Keratinocyte (primary cell): ENCODE results near the gene NAALADL2. TPM values are rescaled to one million over a fixed set of nuclear protein-coding genes. Genes with fewer than 3 reads are reported as not detected.

ENCODE experiments used
- DNase-seq: peaks from one replicate; pipeline ENCODE4 v3.0.0-alpha.2; 2011; ENCODE audit warnings: low read depth, missing footprints, low spot score
- FAIRE-seq: peaks from 2 replicates; lab custom pipeline; 2011; peaks lifted over from hg19 to GRCh38; lab: Jason Lieb, UNC
- H2AFZ ChIP-seq: 2 replicates; pipeline ENCODE4 v1.6.0; 2012; ENCODE audit warnings: low read length, control low read depth, inconsistent platforms; ENCODE audit not compliant: control insufficient read depth
- H3K27ac ChIP-seq: 2 replicates; pipeline ENCODE4 v1.5.1; 2011; ENCODE audit warnings: low read length; ENCODE audit not compliant: control insufficient read depth, insufficient read depth
- H3K27me3 ChIP-seq: 3 replicates; pipeline ENCODE4 v1.6.0; 2011; ENCODE audit warnings: low read length; ENCODE audit not compliant: control insufficient read depth, insufficient read depth; ENCODE audit errors: extremely low read depth
- H3K36me3 ChIP-seq, 2 experiments: 2 replicates in 1 of 2; 3 replicates in 1 of 2; pipeline ENCODE4 v1.5.1; 2011; ENCODE audit warnings: low read length in 2 of 2, mild to moderate bottlenecking in 1 of 2; ENCODE audit not compliant: control insufficient read depth in 2 of 2, insufficient read depth in 2 of 2; ENCODE audit errors: extremely low read depth in 1 of 2
- H3K4me1 ChIP-seq: 3 replicates; pipeline ENCODE4 v1.5.1; 2011; ENCODE audit warnings: low read length; ENCODE audit not compliant: control insufficient read depth, insufficient read depth; ENCODE audit errors: extremely low read depth
- H3K4me2 ChIP-seq: 3 replicates; pipeline ENCODE4 v1.6.0; 2011; ENCODE audit warnings: low read depth, low read length; ENCODE audit not compliant: control insufficient read depth, insufficient read depth; ENCODE audit errors: extremely low read depth
- H3K4me3 ChIP-seq, 3 experiments: fragments of 200-600 bp in 1 of 3; sonication (generic) in 1 of 3; 2 replicates in 2 of 3; 3 replicates in 1 of 3; pipeline ENCODE4 v1.5.1; 2011 to 2016; ENCODE audit warnings: low read length in 3 of 3, mild to moderate bottlenecking in 3 of 3, control low read depth in 2 of 3, inconsistent platforms in 1 of 3, low read depth in 1 of 3, mixed read lengths in 1 of 3, mixed run types in 1 of 3, moderate library complexity in 1 of 3; ENCODE audit not compliant: control insufficient read depth in 2 of 3, insufficient read depth in 2 of 3; ENCODE audit errors: extremely low read depth in 1 of 3
- H3K79me2 ChIP-seq: 2 replicates; pipeline ENCODE4 v1.6.0; 2012; ENCODE audit warnings: low read length; ENCODE audit not compliant: control insufficient read depth, insufficient read depth
- H3K9ac ChIP-seq: 3 replicates; pipeline ENCODE4 v1.6.0; 2011; ENCODE audit warnings: low read length; ENCODE audit not compliant: control insufficient read depth, insufficient read depth; ENCODE audit errors: extremely low read depth
- H3K9me1 ChIP-seq: 3 replicates; pipeline ENCODE4 v1.6.0; 2011; ENCODE audit warnings: low read length; ENCODE audit not compliant: control insufficient read depth, insufficient read depth; ENCODE audit errors: extremely low read depth
- H3K9me3 ChIP-seq: 2 replicates; pipeline ENCODE4 v1.5.1; 2012; ENCODE audit warnings: low read depth, low read length; ENCODE audit not compliant: control insufficient read depth
- H4K20me1 ChIP-seq: 3 replicates; pipeline ENCODE4 v1.6.0; 2011; ENCODE audit warnings: low read length; ENCODE audit not compliant: control insufficient read depth, insufficient read depth; ENCODE audit errors: extremely low read depth
- EZH2 ChIP-seq: IDR thresholded peaks from one replicate; pipeline ENCODE4 v1.6.1; 2012; ENCODE audit warnings: inconsistent platforms, mild to moderate bottlenecking, low read length, moderate library complexity
- dilution Hi-C: fragments of 300-500 bp; cut with MboI; formaldehyde crosslinking; loops from one replicate; pipeline ENCODE4 v1.7.0; 2020; ENCODE audit warnings: low sequenced_read_pairs; ENCODE audit not compliant: extremely low pct_ligation_motif_present
- polyA plus RNA-seq, 5 experiments: library from polyadenylated mRNA; depleted of rRNA in 3 of 5; stranded (reverse) in 3 of 5; stranded (forward) in 1 of 5; unstranded in 1 of 5; fragments of >200 nt; gene quantifications; 1 replicate in 1 of 5; 2 replicates in 3 of 5; 3 replicates in 1 of 5; pipeline versions ENCODE4 v1.2.1 to v1.2.3, GENCODE V29; 2011 to 2012; ENCODE audit warnings: missing spikeins in 2 of 5, low read depth in 1 of 5, low replicate concordance in 1 of 5
- TF ChIP-seq, protein P1 (sequence below), 3 experiments: IDR thresholded peaks in 1 of 3; conservative IDR thresholded peaks in 1 of 3; optimal IDR thresholded peaks in 1 of 3; 2 replicates in 2 of 3; 3 replicates in 1 of 3; pipeline versions ENCODE3 to v1.5.1; 2011; ENCODE audit warnings: low read length in 3 of 3, mild to moderate bottlenecking in 3 of 3, moderate library complexity in 2 of 3, control low read depth in 1 of 3, inconsistent platforms in 1 of 3; ENCODE audit not compliant: insufficient read depth in 2 of 3; ENCODE audit errors: extremely low read depth in 1 of 3

NAALADL2 gene
- polyA plus RNA-seq, 1 donor (not counting 4 experiments of a cell fraction or from before 2014, with no cell fraction given): 0.75 TPM

- no peaks in the 10 kb centered on the region for H3K27me3 ChIP-seq
- dilution Hi-C loops: no loop called here
- no peak overlapping the region for H2AFZ ChIP-seq
- H3K36me3 ChIP-seq: no peaks in the 10 kb centered on the region
- DNase-seq (no peak), FAIRE-seq (no peak)
- no peaks in the 10 kb centered on the region for H3K4me1 ChIP-seq
- H3K4me2 ChIP-seq: no peak overlapping the region
- H3K9me1 ChIP-seq: no peaks in the 10 kb centered on the region
- no peaks in the 10 kb centered on the region for H4K20me1 ChIP-seq
- no peak overlapping the region for H3K4me3 ChIP-seq
- no peak overlapping the region for H3K27ac ChIP-seq
- TF ChIP-seq, protein P1, sequence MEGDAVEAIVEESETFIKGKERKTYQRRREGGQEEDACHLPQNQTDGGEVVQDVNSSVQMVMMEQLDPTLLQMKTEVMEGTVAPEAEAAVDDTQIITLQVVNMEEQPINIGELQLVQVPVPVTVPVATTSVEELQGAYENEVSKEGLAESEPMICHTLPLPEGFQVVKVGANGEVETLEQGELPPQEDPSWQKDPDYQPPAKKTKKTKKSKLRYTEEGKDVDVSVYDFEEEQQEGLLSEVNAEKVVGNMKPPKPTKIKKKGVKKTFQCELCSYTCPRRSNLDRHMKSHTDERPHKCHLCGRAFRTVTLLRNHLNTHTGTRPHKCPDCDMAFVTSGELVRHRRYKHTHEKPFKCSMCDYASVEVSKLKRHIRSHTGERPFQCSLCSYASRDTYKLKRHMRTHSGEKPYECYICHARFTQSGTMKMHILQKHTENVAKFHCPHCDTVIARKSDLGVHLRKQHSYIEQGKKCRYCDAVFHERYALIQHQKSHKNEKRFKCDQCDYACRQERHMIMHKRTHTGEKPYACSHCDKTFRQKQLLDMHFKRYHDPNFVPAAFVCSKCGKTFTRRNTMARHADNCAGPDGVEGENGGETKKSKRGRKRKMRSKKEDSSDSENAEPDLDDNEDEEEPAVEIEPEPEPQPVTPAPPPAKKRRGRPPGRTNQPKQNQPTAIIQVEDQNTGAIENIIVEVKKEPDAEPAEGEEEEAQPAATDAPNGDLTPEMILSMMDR (optimal IDR thresholded peaks at IDR 0.05 in 1 of 3, IDR thresholded peaks at IDR 0.05 in 1 of 3, conservative IDR thresholded peaks at IDR 0.05 in 1 of 3; ENCODE audit: extremely low read depth in 1 of 3, insufficient read depth in 2 of 3, low read length in 3 of 3): no peak
- TF ChIP-seq EZH2: no peak
- H3K9ac ChIP-seq: no peak overlapping the region
- H3K9me3 ChIP-seq: no peaks in the 10 kb centered on the region
- no peaks in the 10 kb centered on the region for H3K79me2 ChIP-seq
Observed at GRCh38 chr3:175453361-175453760, 594.2 kb downstream of the NAALADL2 start.

DNA sequence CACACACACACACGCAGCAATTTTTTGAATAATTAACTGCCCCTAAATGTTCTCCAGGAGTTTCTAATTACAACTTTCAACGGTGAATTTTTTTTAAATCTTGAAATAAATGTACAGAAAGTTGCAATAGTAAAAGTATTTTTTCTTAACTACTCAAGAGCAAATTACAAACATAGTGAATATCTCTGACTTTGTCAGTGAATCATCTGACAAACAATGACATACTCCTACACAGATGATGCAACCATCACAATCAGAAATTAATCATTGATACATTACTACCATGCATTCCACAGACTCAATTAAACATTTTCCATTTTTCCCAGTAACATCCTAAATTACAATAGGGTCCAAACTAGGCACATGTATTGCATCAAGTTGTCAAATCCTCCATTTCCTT is 597.3 kb downstream of the NAALADL2 start:
- Histone ChIP-seq H3K9me1 (no peaks in the 10 kb centered on the region), H3K27ac (no peak overlapping the region), H3K4me1 (no peaks in the 10 kb centered on the region), H3K27me3 (no peaks in the 10 kb centered on the region), H3K36me3 (no peaks in the 10 kb centered on the region), H3K4me2 (no peak overlapping the region), H3K9ac (no peak overlapping the region), H3K79me2 (no peaks in the 10 kb centered on the region), H4K20me1 (no peaks in the 10 kb centered on the region), H3K9me3 (no peaks in the 10 kb centered on the region), H2AFZ (no peak overlapping the region), H3K4me3 (no peak overlapping the region)
- FAIRE-seq: no peak
- dilution Hi-C loops: no loop called here
- no peak for TF ChIP-seq EZH2
- TF ChIP-seq, protein P1 (optimal IDR thresholded peaks at IDR 0.05 in 1 of 3, IDR thresholded peaks at IDR 0.05 in 1 of 3, conservative IDR thresholded peaks at IDR 0.05 in 1 of 3; ENCODE audit: extremely low read depth in 1 of 3, insufficient read depth in 2 of 3, low read length in 3 of 3): no peak
- no peak for DNase-seq
